ENCODE data around the gene CEACAM7.

GRCh38 chr19:41697198-41697855 is 9.3 kb upstream of the CEACAM7 start:
- no peak for TF ChIP-seq POLR2AphosphoS5 (IDR thresholded peaks at IDR 0.05; ENCODE audit: low read depth)
- TF ChIP-seq, protein P1, sequence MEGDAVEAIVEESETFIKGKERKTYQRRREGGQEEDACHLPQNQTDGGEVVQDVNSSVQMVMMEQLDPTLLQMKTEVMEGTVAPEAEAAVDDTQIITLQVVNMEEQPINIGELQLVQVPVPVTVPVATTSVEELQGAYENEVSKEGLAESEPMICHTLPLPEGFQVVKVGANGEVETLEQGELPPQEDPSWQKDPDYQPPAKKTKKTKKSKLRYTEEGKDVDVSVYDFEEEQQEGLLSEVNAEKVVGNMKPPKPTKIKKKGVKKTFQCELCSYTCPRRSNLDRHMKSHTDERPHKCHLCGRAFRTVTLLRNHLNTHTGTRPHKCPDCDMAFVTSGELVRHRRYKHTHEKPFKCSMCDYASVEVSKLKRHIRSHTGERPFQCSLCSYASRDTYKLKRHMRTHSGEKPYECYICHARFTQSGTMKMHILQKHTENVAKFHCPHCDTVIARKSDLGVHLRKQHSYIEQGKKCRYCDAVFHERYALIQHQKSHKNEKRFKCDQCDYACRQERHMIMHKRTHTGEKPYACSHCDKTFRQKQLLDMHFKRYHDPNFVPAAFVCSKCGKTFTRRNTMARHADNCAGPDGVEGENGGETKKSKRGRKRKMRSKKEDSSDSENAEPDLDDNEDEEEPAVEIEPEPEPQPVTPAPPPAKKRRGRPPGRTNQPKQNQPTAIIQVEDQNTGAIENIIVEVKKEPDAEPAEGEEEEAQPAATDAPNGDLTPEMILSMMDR (IDR thresholded peaks at IDR 0.05; ENCODE audit: insufficient read depth, low read length) = no peak
- TF ChIP-seq, protein P2, sequence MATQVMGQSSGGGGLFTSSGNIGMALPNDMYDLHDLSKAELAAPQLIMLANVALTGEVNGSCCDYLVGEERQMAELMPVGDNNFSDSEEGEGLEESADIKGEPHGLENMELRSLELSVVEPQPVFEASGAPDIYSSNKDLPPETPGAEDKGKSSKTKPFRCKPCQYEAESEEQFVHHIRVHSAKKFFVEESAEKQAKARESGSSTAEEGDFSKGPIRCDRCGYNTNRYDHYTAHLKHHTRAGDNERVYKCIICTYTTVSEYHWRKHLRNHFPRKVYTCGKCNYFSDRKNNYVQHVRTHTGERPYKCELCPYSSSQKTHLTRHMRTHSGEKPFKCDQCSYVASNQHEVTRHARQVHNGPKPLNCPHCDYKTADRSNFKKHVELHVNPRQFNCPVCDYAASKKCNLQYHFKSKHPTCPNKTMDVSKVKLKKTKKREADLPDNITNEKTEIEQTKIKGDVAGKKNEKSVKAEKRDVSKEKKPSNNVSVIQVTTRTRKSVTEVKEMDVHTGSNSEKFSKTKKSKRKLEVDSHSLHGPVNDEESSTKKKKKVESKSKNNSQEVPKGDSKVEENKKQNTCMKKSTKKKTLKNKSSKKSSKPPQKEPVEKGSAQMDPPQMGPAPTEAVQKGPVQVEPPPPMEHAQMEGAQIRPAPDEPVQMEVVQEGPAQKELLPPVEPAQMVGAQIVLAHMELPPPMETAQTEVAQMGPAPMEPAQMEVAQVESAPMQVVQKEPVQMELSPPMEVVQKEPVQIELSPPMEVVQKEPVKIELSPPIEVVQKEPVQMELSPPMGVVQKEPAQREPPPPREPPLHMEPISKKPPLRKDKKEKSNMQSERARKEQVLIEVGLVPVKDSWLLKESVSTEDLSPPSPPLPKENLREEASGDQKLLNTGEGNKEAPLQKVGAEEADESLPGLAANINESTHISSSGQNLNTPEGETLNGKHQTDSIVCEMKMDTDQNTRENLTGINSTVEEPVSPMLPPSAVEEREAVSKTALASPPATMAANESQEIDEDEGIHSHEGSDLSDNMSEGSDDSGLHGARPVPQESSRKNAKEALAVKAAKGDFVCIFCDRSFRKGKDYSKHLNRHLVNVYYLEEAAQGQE (IDR thresholded peaks at IDR 0.05; ENCODE audit: insufficient replicate concordance, low read depth) = no peak

Data from HL-60 (cell line).